Ishikawa (cell line): ENCODE results near the gene NUP85.

Source experiments
- CEBPB ChIP-seq: IDR thresholded peaks from 2 replicates; pipeline ENCODE4 v1.6.1; 2012
- EGR1 ChIP-seq: IDR thresholded peaks from 2 replicates; pipeline ENCODE4 v1.6.1; 2012
- EP300 ChIP-seq: IDR thresholded peaks from 2 replicates; pipeline ENCODE4 v1.6.1; 2012; ENCODE audit warnings: borderline replicate concordance
- NFIC ChIP-seq: IDR thresholded peaks from 2 replicates; pipeline ENCODE4 v1.6.1; 2012
- RAD21 ChIP-seq: IDR thresholded peaks from 2 replicates; pipeline ENCODE4 v1.6.1; 2012; ENCODE audit warnings: low read depth
- TAF1 ChIP-seq: IDR thresholded peaks from 2 replicates; pipeline ENCODE4 v1.6.1; 2012; ENCODE audit warnings: low read depth, mild to moderate bottlenecking
- TCF12 ChIP-seq: IDR thresholded peaks from 2 replicates; pipeline ENCODE4 v1.6.1; 2012; ENCODE audit warnings: low read depth
- YY1 ChIP-seq: IDR thresholded peaks from 2 replicates; pipeline ENCODE4 v1.6.1; 2012; ENCODE audit warnings: low read depth
- ZBTB7A ChIP-seq: IDR thresholded peaks from 2 replicates; pipeline ENCODE4 v1.6.1; 2012; ENCODE audit warnings: low read depth
- TF ChIP-seq, protein P1 (sequence below): IDR thresholded peaks from 2 replicates; pipeline ENCODE4 v1.6.1; 2012; ENCODE audit warnings: low read depth, mild to moderate bottlenecking
- TF ChIP-seq, protein P2 (sequence below): IDR thresholded peaks from 2 replicates; pipeline ENCODE4 v1.6.1; 2012

DNA sequence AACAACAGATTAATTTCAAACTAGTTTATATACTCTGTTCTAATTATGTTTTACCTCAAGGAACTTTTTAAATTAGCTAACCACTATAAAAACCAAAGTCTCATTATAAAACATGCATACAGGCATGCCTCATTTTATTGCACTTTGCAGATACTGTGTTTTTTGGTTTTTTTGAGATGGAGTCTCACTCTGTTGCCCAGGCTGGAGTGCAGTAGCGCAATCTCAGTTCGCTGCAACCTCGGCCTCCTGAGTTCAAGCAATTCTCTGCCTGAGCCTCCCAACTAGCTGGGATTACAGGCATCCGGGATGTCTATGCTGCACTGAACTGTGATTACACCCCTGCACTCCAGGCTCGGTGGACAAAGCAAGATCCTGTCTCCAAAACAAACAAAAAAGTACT, 42.4 kb upstream of the NUP85 start:
- TF ChIP-seq, protein P1, sequence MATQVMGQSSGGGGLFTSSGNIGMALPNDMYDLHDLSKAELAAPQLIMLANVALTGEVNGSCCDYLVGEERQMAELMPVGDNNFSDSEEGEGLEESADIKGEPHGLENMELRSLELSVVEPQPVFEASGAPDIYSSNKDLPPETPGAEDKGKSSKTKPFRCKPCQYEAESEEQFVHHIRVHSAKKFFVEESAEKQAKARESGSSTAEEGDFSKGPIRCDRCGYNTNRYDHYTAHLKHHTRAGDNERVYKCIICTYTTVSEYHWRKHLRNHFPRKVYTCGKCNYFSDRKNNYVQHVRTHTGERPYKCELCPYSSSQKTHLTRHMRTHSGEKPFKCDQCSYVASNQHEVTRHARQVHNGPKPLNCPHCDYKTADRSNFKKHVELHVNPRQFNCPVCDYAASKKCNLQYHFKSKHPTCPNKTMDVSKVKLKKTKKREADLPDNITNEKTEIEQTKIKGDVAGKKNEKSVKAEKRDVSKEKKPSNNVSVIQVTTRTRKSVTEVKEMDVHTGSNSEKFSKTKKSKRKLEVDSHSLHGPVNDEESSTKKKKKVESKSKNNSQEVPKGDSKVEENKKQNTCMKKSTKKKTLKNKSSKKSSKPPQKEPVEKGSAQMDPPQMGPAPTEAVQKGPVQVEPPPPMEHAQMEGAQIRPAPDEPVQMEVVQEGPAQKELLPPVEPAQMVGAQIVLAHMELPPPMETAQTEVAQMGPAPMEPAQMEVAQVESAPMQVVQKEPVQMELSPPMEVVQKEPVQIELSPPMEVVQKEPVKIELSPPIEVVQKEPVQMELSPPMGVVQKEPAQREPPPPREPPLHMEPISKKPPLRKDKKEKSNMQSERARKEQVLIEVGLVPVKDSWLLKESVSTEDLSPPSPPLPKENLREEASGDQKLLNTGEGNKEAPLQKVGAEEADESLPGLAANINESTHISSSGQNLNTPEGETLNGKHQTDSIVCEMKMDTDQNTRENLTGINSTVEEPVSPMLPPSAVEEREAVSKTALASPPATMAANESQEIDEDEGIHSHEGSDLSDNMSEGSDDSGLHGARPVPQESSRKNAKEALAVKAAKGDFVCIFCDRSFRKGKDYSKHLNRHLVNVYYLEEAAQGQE = no peak
- TF ChIP-seq, protein P2, sequence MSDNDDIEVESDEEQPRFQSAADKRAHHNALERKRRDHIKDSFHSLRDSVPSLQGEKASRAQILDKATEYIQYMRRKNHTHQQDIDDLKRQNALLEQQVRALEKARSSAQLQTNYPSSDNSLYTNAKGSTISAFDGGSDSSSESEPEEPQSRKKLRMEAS = no peak
- no peak for TF ChIP-seq CEBPB
- TF ChIP-seq RAD21 = no peak
- no peak for TF ChIP-seq TAF1
- no peak for TF ChIP-seq YY1
- TF ChIP-seq TCF12 = no peak
- TF ChIP-seq EP300 = no peak
- no peak for TF ChIP-seq EGR1
- TF ChIP-seq NFIC = no peak
- no peak for TF ChIP-seq ZBTB7A
